Activated effector memory CD4-positive, alpha-beta T cell treated with anti-CD3 and anti-CD28 coated beads, Interleukin-2, amount 50 U/mL, for 16 hours (primary cell): ENCODE results near the gene RNF144A.
"Not testable (repeated sequence)": the region's sequence is repeated elsewhere in the genome, so short reads cannot be mapped to it uniquely, and the experiment has no call there.

Experiments
- DNase-seq: peaks from one replicate; pipeline ENCODE4 v3.0.0-alpha.2; 2020

Gene RNF144A

DNA sequence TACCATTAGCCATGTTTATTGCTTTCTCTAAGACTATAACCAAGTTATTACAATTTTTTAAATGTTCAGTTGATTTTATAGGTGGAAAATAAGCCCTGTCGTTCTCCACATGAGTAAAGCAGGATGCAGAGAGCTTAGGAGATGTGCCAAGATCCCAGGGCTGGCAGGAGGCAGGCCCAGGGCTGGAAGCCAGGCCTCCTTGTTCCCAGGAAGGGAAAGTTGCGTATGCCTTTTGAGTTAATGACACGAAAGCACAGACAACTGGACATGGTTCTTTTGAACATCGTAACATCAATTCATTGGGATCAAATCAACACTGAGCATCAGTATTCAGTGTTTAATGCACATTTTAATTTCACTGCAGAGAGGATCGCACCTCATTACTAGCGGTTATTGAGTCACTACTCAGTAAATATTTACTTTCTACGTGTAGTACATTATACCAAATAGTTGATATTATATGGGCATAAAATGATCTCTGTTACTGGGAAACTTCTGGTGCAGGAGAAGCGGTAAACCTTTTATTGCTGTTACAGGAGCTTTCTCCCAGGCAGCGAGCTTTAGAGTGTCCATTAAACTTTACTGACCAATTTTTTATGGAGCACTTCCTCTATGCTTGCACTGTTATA, 60.0 kb downstream of the RNF144A start:
- no peak for DNase-seq

DNA sequence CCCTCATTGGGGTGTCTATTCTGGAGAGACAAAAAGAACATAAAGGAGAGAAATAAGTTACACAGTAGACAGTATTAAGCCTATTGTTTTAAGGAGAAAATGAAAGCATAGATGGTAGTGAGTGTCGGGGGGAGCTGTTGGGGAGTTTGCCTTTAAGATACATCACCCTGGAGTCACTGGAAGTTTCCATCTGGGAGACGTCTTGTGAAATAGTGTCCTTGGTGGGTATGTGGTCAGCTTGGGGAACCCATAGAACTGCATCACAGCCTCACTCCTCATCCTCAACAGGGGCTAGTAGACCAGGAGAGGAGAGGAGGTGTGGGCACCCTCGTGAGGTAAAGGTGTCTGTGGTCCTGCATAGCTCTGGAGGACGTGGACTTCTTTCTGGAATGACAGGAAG, 60.6 kb downstream of the RNF144A start:
- no peak for DNase-seq

DNA sequence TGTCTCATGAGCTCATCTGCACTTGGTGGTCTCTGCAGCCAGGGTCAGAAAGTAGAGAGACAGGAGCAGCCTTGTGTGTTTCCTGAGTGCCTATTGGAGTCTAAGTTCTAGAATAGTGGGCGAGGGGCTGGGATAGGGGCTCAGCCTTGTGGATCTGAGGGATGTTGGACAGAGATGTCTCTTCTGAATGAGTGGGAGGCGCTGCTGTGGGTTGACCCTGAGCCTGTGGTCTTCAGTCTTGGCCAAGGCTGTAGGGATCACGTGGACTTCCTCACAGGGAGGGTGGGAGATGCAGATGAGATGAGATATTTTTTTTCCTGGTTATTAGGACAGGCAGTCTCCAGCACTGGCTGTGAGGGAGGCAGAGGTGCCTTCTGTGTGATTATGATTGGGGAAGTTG, 61.8 kb downstream of the RNF144A start:
- DNase-seq: no peak

DNA sequence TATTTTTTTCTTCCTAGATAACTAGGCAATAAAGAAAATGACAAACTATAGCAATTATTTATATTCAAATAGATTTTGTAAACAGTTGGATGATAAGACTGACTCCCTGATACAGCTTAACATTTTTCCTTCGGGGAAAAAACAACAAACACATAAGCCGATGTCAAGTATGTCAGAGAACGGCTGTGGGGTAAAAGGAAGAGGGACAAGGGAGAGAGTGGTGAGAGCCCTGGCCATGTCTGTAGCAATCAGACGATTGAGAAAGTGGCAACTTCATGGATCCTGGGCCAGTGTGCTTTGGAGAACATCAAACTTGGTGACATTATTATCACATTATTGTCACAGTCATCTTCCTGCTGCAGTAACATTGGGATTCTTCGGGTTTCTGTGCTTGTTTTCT, 65.2 kb downstream of the RNF144A start:
- no peak for DNase-seq

DNA sequence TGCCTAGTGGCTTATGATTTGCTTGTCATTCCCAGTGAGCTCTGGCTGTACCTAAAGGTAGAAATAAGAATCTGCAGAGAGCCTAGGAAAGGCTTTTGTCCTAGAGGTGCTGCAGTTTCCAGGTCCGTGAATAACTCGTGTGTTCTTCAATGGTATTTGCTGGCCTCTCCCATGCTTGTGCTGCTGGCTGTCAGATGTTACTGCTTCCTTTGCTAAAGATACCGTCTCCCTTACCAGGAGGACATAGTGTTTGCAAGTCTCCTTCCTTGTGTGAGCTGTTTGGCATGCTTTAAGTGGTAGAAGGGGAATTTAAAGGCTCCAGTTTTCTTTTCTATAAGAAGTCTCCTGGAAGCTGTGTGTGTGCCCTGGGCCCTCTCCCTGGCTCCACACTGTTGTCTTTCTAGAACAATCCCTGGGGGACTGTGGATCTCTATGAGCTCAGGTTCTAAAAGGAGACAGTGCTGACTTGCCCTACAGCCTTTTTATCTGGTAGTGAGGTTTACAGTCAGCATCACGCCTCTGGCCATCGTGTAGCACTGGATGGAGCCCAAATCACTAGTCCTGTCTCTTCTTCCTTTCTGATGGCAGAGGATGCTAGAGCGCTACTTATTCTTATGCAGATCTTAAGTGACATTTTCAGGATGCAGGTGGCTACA, 65.8 kb downstream of the RNF144A start:
- DNase-seq: no peak

DNA sequence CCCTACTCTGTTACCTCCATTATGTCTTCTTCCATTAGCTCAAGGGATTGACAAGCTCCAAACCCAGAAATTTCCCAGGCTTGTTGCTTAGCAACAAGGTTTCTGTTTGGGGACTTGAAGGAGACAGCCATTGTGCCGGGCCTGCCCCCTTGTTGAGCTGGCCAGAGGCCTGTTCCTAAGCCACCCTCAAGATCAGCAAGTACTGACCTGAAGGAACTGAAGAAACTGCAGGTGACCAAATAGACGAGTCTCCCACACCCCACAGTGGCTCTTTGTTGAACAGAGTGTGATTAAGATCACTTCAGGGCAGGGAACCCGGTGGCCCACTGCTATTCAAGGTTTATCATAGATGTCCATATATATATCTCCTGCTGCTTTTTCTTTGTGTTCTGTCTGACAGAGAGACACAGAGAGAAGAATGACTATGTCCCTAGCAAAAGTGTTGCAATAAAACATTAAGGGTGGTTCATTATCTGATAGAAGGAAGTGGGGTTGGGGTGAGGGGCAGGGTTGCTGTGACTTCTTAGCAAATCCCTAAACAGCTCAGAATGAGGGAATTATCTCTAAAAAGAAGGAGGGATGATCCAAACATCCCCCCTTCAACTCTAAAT, 69.2 kb downstream of the RNF144A start:
- no peak for DNase-seq

DNA sequence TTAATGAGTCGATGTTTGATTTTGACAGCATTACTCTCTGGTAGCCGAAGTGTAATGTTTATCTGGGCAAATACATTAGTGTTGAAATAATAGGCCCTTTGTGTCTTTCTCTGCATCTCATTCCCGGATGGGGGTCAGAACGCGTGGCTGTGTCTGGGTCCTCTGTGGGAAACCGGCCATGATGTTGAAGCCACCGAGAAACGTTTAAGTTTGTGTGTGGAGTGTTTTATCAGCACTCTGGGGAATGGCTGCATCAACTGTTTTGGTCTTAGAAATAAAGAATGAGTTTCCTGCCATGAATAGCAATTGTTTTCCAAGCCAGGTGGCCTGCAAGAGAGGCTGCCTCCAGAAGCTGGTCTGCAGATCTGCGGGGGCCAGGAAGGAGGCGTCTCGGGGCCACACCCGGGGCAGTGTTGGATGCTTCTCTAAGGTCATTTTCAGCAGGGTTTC, 69.7 kb downstream of the RNF144A start:
- DNase-seq: no peak

DNA sequence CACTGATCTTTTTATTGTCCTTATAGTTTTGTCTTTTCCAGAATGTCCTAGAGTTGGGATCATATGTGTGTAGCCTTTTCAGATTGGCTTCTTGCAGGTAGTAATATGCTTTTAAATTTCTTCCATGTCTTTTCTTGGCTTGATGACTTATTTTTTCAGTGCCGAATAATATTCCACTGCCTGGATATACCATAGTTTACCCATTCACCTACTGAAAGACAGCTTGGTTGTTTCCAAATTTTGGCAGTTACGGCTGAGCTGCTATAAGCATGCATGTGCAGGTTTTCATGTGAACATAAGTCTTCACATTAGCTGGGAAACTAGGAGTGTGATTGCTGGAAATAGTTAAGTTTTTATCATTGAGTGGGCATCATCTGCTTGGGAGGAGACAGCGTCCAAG, 73.7 kb downstream of the RNF144A start:
- DNase-seq: no peak

DNA sequence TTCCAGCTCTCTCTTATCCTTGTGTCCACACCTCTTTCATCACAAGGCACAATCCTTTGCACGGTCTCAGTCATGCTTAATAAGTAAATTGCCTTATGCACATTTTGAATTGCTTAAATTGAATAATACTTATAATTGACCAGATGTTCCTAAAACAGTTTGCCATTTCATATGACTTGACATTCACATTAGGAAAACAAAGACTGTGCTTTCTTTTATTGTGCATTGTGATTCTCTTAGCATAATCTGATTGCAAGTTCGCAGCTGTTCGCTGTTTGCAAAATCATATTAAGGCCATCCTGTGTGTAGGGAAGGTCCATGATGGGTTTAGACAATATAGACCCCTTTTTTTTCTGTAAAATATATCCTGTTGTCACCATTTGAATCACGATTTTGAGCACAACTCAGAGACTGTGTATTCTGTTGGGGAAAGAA, 75.6 kb downstream of the RNF144A start:
- DNase-seq: no peak

DNA sequence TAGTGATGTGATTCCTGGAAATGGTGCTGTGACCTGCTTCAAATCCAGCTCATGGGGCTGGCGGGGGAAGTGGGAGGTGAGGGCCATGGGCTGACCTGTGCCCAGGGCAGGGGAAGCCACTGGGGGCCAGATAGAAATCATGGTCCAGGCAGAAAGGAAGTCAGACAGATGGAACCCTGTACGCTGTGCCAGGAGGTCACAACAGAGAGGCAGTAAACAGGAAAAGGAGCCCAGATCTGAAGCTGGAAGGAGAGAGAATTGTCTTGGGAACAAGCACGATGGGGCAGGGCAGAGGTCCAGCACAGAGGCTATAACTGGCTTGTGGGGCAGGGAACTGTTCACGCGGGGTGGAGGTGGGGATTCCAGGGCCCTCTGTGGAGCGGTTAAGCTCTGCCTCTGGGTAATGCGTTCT, 76.0 kb downstream of the RNF144A start:
- no peak for DNase-seq

DNA sequence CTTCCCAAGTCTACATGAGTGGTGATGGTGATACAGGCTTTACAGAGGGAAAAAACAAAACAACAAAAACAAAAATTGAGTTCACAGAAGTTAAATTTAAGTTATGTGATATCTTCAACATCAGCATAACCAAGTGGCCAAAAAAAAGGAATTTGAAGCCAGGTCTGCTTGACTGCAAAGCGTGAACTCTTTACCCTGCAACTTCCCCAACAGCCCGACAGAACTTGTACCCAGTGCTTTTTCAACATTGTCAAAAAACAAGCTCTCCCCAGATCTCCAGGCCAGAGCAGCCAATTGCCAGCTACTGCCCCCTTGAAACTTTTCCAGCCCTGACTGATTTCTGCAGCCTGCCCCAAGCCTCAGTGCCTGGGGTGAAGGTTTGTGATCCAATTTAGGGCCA, 76.7 kb downstream of the RNF144A start:
- no peak for DNase-seq

DNA sequence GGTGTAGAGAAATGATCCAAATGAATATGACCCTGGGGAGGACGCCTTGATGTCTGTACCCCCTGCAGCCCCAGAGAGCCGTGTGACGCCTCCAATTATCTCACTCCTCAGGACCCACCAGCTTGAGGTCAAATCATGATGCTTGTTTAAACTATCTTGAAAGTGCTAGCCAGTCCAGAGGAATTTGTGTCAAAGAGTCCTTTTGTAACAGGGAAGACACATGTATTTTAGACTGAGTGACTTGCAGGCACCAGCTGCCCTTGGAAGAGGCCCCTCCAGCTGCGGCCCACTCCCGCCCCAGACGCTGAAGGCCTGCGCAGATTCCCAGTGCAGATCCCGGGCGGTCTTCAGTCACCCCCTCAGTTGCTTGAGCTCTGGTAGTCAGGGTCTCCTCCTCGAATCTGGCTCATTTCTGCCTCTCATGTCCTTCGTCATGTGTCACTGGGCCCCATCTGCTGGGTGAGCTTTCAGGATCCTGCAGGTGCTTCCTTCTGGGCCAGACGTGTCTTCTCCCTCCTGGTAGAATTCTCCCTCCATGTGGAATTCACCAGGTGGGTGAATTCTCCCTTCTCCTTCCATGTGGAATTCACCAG, 77.4 kb downstream of the RNF144A start:
- no peak for DNase-seq

DNA sequence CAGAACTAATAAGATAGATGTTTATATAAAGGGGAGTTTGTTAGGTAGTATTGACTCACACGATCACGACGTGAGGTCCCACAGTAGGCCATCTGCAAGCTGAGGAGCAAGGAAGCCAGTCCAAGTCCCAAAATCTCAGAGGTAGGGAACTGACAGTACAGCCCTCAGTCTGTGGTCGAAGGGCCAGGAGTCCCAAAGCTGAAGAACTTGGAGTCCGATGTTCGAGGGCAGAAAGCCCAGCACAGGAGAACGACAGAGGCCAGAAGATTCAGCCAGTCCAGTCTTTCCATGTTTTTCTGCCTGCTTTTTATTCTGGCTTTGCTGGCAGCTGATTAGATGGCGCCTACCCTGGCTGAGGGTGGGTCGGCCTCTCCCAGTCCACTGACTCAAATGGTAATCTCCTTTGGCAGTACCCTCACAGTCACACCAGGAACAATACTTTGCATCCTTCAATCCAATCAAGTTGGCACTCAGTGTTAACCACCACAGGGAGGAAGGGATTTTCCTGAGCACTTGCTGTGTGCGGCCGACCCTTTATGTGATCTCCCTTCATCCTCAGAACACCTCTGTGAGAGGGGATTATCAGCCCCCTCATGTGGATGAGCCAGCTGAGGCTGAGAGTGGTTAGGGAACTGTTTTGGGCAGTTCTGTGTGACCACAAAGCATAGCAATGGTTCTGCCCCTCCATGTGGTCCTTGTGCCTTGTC, 78.3 kb downstream of the RNF144A start:
- DNase-seq: no peak

DNA sequence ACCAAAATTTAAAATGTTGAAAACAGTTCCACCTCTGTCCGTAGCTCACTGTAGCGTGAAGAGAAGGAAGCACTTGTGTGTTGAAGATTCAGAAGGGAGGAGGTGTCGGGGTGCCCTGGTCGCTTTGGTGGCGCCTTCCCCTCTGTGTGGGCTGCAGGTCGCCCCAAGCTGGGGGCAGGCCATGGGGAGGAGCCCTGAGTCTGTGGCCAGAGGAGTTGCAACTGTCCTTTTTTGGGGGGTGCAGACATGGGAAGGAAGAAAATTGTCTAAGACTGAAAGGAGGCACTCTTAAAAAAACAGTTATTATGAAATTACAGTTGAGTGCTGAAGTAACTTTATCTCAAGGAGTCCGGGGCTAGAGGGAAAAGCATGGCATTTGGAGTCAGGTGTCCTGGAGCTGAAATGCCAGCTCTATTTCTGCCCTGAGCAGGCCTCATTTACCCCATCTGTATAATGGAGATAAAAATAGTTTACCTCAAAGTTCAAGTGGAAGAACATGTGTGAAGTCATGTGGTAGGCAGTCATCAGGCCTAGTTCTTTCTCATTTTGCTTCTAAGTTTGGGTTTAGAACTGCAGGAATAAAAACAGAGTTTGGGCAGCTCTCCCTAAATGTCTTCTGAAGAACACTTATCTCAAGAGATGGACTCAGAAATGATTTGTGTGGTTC, 82.1 kb downstream of the RNF144A start:
- DNase-seq: no peak

DNA sequence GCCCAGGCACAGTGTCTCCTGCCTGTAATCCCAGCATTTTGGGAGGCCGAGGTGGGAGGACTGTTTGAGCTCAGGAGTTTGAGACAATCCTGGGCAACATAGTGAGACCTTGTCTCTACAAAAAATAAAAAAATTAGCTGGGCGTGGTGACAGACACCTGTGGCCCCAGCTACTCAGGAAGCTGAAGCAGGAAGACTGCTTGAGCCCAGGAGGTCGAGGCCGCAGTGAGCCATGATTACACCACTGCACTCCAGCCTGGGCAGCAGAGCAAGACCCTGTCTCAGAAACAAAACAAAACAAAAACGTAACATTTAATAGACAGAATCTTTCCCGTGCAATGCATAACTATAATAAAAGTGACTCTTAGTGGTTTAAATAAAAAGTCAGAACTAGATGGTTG, 84.2 kb downstream of the RNF144A start:
- DNase-seq: not testable (repeated sequence)

DNA sequence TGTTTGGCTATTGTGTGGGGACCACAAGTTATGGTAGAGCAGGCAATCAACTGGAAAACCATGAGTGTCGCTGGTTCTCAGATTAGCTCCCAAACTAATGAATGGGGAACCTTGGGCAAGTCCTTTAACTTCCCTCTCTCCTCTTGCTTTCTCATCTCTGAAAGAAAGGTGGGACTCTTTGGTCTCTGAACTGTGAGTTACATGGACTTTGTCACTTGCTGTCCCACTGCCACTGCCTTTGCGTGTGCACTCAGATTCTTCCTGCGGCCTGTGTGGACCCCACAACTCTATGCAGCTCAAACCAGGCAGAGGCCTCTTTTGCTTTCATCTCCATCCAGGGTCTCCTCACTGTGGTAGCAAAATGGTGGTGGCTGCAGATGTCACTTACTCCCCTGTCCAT, 86.7 kb downstream of the RNF144A start:
- DNase-seq: no peak

DNA sequence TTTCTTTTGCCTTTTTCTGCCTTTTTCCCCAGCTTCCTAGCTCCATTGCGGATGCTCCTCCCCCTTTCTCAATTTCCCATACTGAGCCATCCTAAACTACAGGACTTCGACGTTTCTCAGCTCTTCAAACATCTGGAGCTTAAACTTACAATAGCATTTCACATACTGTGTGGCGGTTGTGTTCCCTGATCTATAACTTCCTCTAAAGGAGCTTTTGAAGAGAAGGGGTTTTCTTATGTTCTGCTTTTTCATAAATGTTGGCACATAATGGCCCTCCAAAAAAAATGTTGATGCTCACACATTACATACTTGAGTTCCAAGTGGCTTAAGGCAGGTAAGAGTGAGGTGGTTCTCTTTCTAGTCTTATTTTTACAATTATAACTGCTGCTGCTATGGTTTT, 87.4 kb downstream of the RNF144A start:
- DNase-seq: no peak

DNA sequence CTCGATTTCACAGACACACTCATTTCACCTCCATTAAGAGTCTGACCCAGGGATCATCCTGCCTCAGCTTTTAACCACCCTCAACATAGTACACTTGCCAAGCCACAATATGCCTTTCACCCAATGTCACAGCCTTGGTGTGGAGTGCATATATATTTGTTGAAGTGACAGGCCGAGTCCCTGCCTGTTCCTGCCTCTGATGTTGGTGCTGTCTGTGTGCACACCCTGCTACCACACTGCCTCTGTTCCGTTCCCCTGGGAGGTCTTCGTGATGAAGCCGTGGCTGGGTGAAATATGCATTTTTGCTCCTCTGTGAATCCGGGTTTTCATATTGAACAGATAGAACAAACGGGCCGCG, 90.3 kb downstream of the RNF144A start:
- DNase-seq: no peak

DNA sequence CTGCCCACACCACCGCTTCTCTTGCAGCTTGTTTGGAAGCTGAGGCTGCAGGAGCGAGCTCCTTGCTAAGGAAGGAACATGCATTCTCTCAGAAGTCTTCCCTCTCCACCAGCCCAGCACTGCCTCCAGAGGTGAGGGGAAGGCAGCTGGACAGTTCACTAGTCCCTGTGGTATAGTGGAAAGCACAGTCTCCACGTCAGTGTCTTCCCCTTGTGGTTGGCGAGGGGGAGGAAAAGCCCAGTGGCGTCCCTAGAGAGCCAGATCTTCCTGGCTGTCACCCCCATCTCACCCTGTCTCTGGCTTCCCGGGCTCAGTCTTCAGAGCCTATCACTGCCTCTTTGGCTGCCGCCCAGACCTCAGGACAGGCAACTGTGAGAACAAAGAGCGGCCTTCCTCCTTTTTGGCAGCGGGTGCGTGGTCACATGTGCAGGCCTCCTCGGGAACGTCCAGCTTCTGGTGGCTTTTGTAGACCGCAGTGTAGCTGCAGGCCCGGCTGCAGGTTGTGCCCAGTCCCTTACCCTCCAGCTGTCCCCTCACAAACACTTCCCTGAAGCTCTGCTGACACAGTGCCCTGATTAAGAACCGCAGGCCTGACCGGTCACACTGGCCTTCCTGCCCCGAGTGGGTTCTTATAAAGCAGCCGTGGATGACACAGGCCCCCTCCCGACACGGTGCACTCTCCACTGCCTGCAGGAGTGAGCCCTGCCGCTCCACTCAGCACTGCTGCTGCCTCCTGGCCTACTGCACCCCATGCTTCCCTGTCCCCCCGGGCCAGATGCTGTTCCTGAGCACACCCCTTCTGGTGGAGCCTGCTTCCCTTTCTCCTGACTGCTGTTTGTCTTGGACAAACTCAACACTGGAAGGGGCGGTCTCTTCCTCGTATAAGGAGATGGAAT, 90.9 kb downstream of the RNF144A start:
- no peak for DNase-seq

DNA sequence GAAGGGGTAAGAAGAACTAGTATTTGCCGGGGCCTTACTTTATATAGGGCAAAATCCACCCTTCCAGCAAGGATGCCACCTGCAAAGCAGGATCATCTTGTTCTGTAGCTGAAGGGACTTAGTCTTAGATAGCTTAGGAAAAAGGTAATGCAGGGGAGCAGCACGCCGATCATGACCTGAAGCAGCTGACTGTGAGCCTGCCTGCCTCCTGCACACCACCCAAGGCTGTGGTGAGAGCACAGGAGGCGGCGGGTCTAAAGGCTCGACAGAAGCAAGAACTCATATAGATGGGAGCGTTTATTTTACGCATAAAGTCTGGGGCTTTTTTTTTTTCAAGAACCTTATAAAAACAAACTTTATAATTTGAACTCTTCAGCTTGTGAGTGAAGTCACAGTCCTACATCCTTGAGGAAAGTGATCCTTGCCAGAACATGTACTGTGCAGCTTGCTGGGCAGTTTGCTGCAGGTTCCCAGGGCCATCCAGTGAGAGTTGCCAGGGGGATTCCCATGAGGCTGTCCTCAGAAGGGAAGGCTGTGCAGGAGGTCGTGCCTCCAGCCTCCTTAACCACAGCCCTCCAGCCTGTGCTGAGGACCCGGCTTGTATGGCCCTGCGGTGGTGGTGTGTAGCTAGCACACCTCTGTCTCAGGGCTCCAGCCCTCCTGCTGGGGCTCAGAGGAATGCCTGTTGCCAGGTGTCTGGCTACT, 92.1 kb downstream of the RNF144A start:
- DNase-seq: no peak

DNA sequence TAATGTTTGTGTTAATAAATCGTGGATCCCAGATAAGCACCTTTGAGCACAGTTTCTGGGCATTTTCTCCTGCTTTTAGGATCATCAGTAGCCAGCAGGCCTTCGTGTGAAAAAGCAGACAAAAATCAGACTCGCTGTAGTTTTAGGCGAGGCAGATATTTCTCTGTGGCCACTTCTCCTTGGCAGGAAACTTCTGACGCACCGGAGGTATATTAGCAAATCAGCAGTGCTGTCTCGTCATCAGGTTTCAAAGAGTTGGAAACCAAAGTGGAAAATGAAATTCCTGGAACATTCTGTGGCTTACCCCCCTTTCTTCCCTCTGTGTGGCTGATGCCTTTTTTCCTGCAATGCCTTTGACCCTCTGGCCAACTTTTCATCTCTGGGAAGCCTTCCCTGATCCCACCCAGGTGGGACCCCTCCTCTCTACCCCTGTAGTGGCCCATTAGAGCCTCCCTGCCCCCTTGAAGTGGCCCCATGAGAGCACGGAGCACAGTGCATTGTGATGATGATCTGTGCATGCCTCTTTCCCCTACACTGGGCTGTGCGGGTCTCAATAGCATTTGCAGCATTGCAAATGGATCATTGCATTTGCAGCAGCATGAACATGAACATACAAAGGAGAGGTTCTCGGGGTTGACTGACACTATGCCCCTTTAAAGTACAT, 93.3 kb downstream of the RNF144A start:
- no peak for DNase-seq
